Measurements from ENCODE around the gene PDIK1L. TPM values are rescaled to one million over a fixed set of nuclear protein-coding genes. Genes with fewer than 3 reads are reported as not detected.

PDIK1L gene
- total and polyA plus RNA-seq, 9 of the 15 experiments (the other 6 are each of a cell fraction or from before 2014, with no cell fraction given) = 12.8 to 30.2 (median 21.5) TPM

DNA sequence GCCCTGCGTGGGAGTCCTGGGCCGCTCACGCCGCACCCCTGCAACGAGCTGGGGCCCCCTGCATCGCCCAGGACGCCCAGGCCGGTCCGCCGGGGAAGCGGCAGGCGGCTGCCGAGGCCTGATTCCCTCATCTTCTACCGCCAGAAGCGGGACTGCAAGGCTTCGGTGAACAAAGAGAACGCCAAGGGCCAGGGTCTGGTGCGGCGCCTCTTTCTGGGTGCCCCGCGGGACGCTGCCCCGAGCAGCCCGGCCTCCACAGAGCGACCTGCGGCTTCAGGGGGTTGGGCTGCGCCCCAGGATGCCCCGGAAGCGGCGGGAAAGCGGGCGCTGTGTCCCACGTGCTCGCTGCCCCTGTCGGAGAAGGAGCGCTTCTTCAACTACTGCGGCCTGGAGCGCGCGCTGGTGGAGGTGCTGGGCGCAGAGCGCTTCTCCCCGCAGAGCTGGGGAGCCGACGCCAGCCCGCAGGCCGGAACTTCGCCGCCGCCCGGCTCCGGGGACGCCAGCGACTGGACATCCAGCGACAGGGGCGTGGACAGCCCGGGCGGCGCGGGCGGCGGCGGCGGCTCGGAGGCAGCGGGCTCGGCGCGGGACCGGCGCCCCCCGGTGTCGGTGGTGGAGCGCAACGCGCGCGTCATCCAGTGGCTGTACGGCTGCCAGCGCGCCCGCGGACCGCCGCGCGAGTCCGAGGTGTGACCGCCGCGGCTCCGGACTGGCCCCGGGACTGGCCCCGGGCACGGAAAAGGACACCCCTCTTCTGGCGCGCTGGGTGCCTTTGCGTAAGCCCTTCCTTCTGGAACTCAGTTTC lies 50.0 kb downstream of the PDIK1L start (continued):
- TF ChIP-seq POLR2G (IDR thresholded peaks at IDR 0.05; ENCODE audit: low read depth, low read length) = peak; percentile 94
- TF ChIP-seq BRF1 (IDR thresholded peaks at IDR 0.05; ENCODE audit: borderline replicate concordance, extremely low read depth, insufficient read length) = no peak
- TF ChIP-seq CTBP1 (IDR thresholded peaks at IDR 0.05; ENCODE audit: borderline replicate concordance) = peak; percentile 98
- TF ChIP-seq FOXP1 (CRISPR knock-in tag; IDR thresholded peaks at IDR 0.05) = peak; percentile 91
- peak; percentile 91 for TF ChIP-seq ERF (CRISPR knock-in tag; IDR thresholded peaks at IDR 0.05)
- TF ChIP-seq, protein P1, sequence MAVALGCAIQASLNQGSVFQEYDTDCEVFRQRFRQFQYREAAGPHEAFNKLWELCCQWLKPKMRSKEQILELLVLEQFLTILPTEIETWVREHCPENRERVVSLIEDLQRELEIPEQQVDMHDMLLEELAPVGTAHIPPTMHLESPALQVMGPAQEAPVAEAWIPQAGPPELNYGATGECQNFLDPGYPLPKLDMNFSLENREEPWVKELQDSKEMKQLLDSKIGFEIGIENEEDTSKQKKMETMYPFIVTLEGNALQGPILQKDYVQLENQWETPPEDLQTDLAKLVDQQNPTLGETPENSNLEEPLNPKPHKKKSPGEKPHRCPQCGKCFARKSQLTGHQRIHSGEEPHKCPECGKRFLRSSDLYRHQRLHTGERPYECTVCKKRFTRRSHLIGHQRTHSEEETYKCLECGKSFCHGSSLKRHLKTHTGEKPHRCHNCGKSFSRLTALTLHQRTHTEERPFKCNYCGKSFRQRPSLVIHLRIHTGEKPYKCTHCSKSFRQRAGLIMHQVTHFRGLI (CRISPR knock-in tag; IDR thresholded peaks at IDR 0.05) = 0 out of 2 replicates have a peak, but pooled peaks have one; percentile 57
- TF ChIP-seq BCOR (IDR thresholded peaks at IDR 0.05) = peak; percentile 34; the same call in 1 of the 2 replicates
- no peak for TF ChIP-seq COPS2 (conservative IDR thresholded peaks at IDR 0.05)
- TF ChIP-seq ZNF696 (CRISPR knock-in tag; conservative IDR thresholded peaks at IDR 0.05) = no peak
- TF ChIP-seq DACH1 (IDR thresholded peaks at IDR 0.05; ENCODE audit: partially characterized antibody) = no peak
- no peak for TF ChIP-seq MIER1 (IDR thresholded peaks at IDR 0.05; ENCODE audit: low read depth)
- TF ChIP-seq, protein P2, sequence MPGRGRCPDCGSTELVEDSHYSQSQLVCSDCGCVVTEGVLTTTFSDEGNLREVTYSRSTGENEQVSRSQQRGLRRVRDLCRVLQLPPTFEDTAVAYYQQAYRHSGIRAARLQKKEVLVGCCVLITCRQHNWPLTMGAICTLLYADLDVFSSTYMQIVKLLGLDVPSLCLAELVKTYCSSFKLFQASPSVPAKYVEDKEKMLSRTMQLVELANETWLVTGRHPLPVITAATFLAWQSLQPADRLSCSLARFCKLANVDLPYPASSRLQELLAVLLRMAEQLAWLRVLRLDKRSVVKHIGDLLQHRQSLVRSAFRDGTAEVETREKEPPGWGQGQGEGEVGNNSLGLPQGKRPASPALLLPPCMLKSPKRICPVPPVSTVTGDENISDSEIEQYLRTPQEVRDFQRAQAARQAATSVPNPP (IDR thresholded peaks at IDR 0.05; ENCODE audit: borderline replicate concordance, insufficient read depth, insufficient read length) = no peak
- peak; percentile 27; the same call in 1 of the 2 replicates for TF ChIP-seq JUN (IDR thresholded peaks at IDR 0.05; ENCODE audit: borderline replicate concordance, low read depth, low read length)
- peak; percentile 72; the same call in 1 of the 2 replicates for TF ChIP-seq JUN (CRISPR knock-in tag; IDR thresholded peaks at IDR 0.05; ENCODE audit: borderline replicate concordance)
- TF ChIP-seq MBD2 (IDR thresholded peaks at IDR 0.05; ENCODE audit: borderline replicate concordance, low read depth) = no peak
- peak; percentile 78; the same call in 1 of the 2 replicates for TF ChIP-seq ATF7 (IDR thresholded peaks at IDR 0.05)
- no peak for TF ChIP-seq TEAD2 (tag; IDR thresholded peaks at IDR 0.05)
- peak; percentile 66; the same call in 1 of the 2 replicates for TF ChIP-seq KLF1 (tag; IDR thresholded peaks at IDR 0.05)
- 0 out of 3 replicates have a peak, but pooled peaks of 1 of the 2 experiments have one; percentile 74 for TF ChIP-seq CBX3 (IDR thresholded peaks at IDR 0.05; ENCODE audit: borderline replicate concordance in 1 of 2, low read length in 2 of 2)
- TF ChIP-seq, protein P3, sequence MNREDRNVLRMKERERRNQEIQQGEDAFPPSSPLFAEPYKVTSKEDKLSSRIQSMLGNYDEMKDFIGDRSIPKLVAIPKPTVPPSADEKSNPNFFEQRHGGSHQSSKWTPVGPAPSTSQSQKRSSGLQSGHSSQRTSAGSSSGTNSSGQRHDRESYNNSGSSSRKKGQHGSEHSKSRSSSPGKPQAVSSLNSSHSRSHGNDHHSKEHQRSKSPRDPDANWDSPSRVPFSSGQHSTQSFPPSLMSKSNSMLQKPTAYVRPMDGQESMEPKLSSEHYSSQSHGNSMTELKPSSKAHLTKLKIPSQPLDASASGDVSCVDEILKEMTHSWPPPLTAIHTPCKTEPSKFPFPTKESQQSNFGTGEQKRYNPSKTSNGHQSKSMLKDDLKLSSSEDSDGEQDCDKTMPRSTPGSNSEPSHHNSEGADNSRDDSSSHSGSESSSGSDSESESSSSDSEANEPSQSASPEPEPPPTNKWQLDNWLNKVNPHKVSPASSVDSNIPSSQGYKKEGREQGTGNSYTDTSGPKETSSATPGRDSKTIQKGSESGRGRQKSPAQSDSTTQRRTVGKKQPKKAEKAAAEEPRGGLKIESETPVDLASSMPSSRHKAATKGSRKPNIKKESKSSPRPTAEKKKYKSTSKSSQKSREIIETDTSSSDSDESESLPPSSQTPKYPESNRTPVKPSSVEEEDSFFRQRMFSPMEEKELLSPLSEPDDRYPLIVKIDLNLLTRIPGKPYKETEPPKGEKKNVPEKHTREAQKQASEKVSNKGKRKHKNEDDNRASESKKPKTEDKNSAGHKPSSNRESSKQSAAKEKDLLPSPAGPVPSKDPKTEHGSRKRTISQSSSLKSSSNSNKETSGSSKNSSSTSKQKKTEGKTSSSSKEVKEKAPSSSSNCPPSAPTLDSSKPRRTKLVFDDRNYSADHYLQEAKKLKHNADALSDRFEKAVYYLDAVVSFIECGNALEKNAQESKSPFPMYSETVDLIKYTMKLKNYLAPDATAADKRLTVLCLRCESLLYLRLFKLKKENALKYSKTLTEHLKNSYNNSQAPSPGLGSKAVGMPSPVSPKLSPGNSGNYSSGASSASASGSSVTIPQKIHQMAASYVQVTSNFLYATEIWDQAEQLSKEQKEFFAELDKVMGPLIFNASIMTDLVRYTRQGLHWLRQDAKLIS (CRISPR knock-in tag; IDR thresholded peaks at IDR 0.05) = 0 out of 2 replicates have a peak, but pooled peaks have one; percentile 20
